ENCODE data around the gene CEP55.
A peak's percentile ranks its signal among the peaks of the same experiment; 100 is the strongest.
"Not testable (repeated sequence)": the region's sequence is repeated elsewhere in the genome, so short reads cannot be mapped to it uniquely, and the experiment has no call there.

Gene CEP55

GRCh38 chr10:93496322-93497041 is at the start of gene CEP55:
Gene CEP55 (plus strand): TSS chr10:93496612. CDS start chr10:93500052, 3,440 bp downstream.
- DNase-seq (ENCODE audit: low read depth) = peak; percentile 58

- no peak for DNase-seq (ENCODE audit: low read depth)
Measured at GRCh38 chr10:93447019-93447418, 49.4 kb upstream of the CEP55 start.

GRCh38 chr10:93447970-93448369 is 48.4 kb upstream of the CEP55 start:
- no peak for DNase-seq (ENCODE audit: low read depth)

GRCh38 chr10:93451244-93451947 is 45.0 kb upstream of the CEP55 start:
- DNase-seq (ENCODE audit: low read depth) = no peak

- no peak for DNase-seq (ENCODE audit: low read depth)
Measured at GRCh38 chr10:93452143-93452542, 44.3 kb upstream of the CEP55 start.

GRCh38 chr10:93454146-93454545 is 42.3 kb upstream of the CEP55 start:
- no peak for DNase-seq (ENCODE audit: low read depth)

GRCh38 chr10:93454736-93455135 is 41.7 kb upstream of the CEP55 start:
- DNase-seq (ENCODE audit: low read depth) = no peak

- DNase-seq (ENCODE audit: low read depth) = no peak
Measured at GRCh38 chr10:93456480-93456879, 39.9 kb upstream of the CEP55 start.

- no peak for DNase-seq (ENCODE audit: low read depth)
Measured at GRCh38 chr10:93457511-93457910, 38.9 kb upstream of the CEP55 start.

GRCh38 chr10:93458821-93459257 is 37.6 kb upstream of the CEP55 start:
- peak; percentile 99 for DNase-seq (ENCODE audit: low read depth)

- DNase-seq (ENCODE audit: low read depth) = no peak
Measured at GRCh38 chr10:93459466-93459865, 36.9 kb upstream of the CEP55 start.

- DNase-seq (ENCODE audit: low read depth) = no peak
Measured at GRCh38 chr10:93461109-93461806, 35.2 kb upstream of the CEP55 start.

GRCh38 chr10:93461807-93462178 is 34.6 kb upstream of the CEP55 start:
- no peak for DNase-seq (ENCODE audit: low read depth)

GRCh38 chr10:93462371-93462770 is 34.0 kb upstream of the CEP55 start:
- no peak for DNase-seq (ENCODE audit: low read depth)

GRCh38 chr10:93462881-93463280 is 33.5 kb upstream of the CEP55 start:
- DNase-seq (ENCODE audit: low read depth) = no peak

- no peak for DNase-seq (ENCODE audit: low read depth)
Measured at GRCh38 chr10:93463723-93464476, 32.5 kb upstream of the CEP55 start.

GRCh38 chr10:93464776-93465388 is 31.5 kb upstream of the CEP55 start:
- no peak for DNase-seq (ENCODE audit: low read depth)

GRCh38 chr10:93465806-93466675 is 30.4 kb upstream of the CEP55 start:
- DNase-seq (ENCODE audit: low read depth) = peak; percentile 90

GRCh38 chr10:93467635-93468034 is 28.8 kb upstream of the CEP55 start:
- DNase-seq (ENCODE audit: low read depth) = not testable (repeated sequence)

GRCh38 chr10:93468461-93469213 is 27.8 kb upstream of the CEP55 start:
- DNase-seq (ENCODE audit: low read depth) = peak; percentile 89

All from HS-5 (cell line).